HG02623 (cell line): Measurements from ENCODE around the gene ADCY5.

Source experiments
- ATAC-seq: cut with Tn5 transposase; IDR thresholded peaks from one replicate; pipeline ENCODE4 v1.9.1; 2021; ENCODE audit warnings: moderate library complexity; ENCODE audit not compliant: unreplicated experiment

ADCY5 gene

DNA sequence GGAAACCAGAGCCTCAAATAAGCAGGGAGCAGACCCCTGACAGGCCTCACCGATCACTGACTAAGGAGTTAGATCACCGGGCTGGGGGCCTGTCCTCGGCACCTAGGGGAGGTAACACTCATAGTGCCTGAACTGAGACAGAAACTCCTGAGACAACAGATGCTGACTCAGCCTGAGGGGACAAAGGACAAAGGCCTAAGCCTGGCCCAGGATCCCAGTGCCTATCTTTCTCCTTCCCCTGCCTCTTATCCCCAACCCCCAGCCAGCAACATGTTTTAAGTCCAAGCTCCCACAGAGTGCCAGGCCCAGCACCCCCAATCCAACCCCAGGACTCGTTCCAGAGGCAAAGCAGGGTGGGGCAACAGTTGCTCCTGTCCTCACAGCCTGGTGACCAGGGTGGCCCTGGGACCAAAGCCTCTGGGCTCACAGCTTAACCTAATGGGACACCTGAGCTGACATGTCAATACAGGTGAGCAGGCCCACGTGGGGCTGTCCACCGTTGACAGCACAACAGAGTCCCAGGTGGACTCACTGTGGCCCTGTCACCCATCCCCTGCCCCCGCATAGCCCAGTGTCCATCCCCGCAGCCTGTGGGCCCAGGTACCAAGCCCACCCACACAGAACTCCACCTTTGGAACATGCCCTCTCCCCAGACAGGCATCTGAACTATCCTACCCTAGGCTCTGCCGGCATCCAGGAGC, 37.4 kb downstream of the ADCY5 start:
- ATAC-seq = no peak

GRCh38 chr3:123410149-123410515, 38.8 kb downstream of the ADCY5 start:
- no peak for ATAC-seq

- no peak for ATAC-seq
Measured at GRCh38 chr3:123409443-123410148, 39.3 kb downstream of the ADCY5 start.

GRCh38 chr3:123406598-123406997, 42.3 kb downstream of the ADCY5 start:
- ATAC-seq = no peak

GRCh38 chr3:123405936-123406510, 42.9 kb downstream of the ADCY5 start:
- ATAC-seq = no peak

DNA sequence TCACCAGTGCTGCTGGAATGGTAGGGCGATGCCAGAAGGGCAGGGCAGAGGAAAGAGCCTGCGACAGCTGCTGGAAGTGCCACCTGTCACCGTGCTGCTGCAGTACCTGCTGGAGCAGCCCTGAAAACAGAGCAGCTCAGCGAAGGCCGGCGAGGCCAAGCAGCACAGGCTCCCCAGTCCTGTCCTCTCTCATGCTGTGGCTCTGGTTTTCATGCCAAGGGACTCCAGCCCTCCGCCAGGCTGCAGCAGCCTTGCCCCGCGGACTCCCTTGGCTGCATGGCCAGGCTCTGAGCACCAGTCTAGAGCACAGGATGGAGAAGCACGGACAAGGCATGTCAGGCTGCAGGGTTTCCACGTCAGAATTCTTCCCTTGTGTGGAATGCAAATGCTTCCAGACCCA, 43.9 kb downstream of the ADCY5 start:
- ATAC-seq = no peak

DNA sequence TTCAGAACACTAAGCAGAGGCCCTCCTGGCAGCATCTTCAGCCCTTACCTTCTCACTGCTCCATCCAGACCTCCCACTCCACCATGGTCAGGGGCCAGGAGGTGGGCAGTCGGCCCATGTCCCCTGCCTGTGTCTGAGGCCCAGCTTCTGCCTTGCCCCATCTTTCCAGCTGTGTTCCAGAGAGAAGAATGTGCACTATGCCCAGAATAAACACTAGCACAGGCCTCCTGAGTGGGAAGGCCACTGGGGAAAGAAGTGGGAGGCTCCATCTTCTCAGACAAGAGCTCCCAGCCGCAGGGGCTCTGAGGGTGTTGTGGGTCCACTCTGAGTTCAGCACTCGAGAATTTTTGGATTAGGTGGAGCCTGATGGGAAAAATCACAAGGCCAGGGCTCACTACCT, 44.5 kb downstream of the ADCY5 start:
- no peak for ATAC-seq

DNA sequence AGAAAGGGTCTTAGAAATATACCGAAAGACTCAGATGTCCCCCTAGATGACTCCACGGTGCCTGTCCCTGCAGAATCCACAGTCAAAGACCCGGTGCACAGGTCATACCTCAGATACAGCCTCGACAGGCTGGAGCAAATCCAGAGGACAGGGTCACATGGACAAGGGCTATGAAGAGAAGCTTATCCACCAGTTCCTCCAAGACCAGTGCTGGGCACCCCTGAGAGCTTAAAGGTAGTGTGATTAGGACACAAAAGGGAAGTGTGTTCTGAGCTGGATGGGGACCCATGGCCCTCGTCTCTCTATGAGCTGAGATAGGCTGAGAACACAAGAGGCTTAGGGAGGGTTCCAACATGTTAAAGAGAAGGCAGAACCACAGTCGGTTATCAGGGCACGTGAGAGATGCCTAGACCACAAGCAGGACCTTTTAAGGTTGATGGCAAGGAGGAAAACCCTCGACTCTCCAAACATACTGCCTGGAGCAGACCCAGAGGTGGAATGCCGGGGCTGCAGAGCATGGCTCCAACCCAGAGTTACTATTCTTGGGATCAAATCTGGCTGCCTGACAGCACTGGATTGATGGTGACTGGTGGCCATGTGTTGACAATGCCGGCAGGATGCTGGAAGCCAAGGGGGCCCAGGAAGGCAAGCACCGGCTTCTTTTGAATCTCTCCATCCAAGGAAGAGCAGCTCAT, 46.9 kb downstream of the ADCY5 start:
- no peak for ATAC-seq

- no peak for ATAC-seq
Measured at GRCh38 chr3:123400169-123400568, 48.7 kb downstream of the ADCY5 start.

- no peak for ATAC-seq
Measured at GRCh38 chr3:123399653-123400052, 49.2 kb downstream of the ADCY5 start.

- no peak for ATAC-seq
Measured at GRCh38 chr3:123397921-123398785, 50.7 kb downstream of the ADCY5 start.

GRCh38 chr3:123397050-123397590, 51.8 kb downstream of the ADCY5 start:
- ATAC-seq = no peak

DNA sequence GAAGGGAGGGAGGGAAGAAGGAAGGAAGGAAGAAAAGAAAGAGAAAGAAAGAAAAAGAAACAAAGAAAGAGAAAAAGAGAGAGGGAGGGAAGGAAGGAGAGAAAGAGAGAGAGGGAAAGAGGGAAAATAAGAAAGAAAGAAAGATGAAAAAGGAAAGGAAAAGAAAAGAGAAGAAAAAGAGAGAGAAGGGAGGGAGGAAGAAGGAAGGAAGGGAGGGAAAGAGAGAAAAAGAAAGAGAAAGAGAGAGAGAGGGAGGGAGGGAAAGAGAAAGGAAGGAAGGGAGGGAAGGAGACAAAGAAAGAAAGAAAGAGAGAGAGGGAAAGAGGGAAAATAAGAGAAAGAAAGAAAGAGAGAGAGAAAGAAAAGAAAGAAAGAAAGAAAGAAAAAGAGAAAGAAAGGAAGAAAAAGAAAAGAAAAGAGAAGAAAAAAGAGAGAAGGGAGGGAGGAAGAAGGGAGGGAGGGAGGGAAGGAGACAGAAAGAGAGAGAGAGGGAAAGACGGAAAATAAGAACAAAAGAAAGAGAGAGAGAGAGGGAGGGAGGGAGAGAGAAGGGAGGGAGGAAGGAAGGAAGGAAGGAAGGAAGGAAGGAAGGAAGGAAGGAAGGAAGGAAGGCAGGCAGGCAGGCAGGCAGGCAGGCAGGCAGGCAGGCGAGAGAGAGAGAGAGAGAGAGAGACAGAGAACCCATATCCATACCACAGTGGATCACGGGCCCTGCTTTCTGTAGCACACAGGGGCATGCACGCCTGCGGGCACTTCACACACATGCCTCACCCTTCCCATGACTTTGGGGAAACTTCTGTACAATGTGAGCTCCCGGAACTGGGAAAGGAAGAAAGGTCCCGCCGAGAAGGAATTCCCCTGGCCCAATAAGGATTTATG, 52.5 kb downstream of the ADCY5 start:
- no peak for ATAC-seq

DNA sequence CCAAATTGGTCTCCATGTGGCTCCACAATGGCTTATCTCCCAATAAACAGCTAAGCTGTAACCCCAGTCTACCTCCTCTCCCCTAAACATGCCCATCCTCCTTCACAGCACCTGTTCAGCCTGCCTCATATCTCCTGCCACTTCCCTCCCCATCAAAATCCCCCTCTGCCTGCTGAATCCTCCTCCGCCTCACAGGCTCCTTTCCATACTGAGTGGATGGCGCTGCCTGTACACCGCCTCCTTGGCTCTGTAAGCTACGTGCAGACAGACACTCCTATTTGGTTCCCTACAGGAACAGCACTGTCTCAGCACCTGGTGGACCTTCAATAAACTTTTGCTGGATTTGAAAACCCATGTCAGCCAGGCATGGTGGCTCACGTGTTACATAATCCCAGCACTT, 53.7 kb downstream of the ADCY5 start:
- ATAC-seq = no peak

GRCh38 chr3:123394391-123395020, 54.4 kb downstream of the ADCY5 start:
- ATAC-seq = no peak

DNA sequence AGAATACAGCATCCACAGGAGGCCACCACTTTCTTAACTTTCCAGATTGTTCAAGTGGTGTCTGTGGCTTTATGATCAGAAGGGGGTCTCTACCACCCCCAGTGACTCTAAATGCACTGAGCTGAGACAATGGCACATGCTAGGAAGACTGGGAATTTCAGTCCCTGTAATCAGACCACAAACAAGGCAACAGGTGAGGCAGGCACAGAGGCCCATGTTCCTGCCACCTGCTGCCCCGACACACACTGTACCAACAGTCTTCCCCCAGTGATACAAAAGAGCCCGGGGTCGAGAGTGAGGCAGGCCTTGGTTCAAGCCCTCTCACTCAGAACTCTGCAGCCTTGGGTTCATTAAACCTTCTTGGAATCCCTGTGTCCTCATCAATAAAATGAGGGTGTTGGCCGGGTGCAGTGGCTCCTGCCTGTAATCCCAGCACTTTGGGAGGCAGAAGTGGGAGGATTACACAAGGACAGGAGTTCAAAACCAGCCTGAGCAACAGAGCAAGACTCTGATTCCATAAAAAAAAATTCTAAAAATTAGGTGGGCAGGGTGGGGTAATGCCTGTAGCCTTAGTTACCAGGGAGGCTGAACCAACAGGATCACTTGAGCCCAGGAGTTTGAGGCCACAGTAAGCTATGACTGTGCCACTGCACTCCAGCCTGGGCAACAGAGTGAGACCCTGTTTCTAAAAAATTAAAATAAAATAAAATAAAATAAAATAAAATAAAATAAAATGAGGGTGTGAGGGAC, 55.8 kb downstream of the ADCY5 start:
- no peak for ATAC-seq

DNA sequence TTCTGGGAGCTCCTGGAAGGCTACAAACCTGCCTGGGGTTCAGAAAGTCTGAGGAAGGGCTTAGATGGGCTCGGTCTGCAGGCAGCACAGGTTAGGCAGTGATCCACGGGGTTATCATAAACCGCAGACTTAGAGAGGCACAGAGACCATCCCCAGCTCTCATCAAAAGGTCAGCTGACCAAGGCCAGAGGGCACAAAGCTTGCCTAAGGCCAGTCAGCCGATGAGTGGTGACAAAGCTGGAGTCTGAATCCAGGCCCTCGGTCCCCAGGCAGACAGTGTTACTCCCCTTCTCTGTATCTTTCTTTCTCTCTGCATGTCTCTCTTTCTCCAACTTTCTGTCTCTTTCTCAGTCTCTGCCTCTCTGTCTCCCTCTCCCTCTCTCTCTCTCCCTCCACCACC, 56.5 kb downstream of the ADCY5 start:
- ATAC-seq = no peak

DNA sequence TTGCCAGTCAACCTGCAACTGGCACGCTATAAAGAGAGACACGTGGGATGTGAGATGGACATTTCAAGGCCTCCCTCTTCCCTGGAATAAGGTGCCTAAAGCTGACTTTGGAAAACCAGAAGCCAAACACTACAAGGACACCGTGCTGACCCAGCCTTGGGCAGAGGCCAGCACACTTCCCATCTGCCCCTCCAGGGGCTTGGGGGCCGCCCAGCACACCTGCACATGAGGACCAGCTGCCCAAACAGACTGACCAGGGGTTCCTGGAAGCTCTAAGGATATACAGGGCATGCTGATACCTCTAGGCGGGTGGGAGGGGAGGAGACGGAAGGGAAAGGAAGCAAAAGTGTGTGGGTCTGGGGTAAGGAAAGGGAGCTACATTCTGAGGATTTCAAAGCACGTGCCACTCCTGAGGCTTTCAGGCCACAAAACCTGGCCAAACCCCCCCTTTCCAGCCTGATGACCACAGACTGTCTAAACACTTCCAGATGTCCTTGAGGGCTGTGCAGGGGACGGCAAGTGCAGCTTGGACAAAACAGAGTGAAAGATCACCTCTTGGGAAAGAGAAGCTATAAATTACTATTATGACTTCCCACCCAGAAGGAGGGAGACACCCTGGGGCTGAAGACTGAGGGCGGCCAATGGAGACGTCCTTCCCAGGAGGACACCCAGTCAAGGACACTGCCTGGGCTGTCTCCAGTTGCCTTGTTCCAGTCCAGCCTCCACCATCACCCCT, 57.9 kb downstream of the ADCY5 start:
- ATAC-seq = no peak
